ENCODE results near the gene TMEM163.

Gene TMEM163

GRCh38 chr2:134425724-134426496 lies 292.9 kb downstream of the TMEM163 start:
- no peak for DNase-seq

- no peak for DNase-seq
Observed at GRCh38 chr2:134421556-134422328, 297.1 kb downstream of the TMEM163 start.

GRCh38 chr2:134420920-134421319 lies 297.9 kb downstream of the TMEM163 start:
- no peak for DNase-seq

GRCh38 chr2:134420259-134420658 lies 298.5 kb downstream of the TMEM163 start:
- no peak for DNase-seq

- no peak for DNase-seq
Observed at GRCh38 chr2:134417968-134418582, 300.7 kb downstream of the TMEM163 start.

GRCh38 chr2:134416637-134417036 lies 302.2 kb downstream of the TMEM163 start:
- no peak for DNase-seq

- DNase-seq, result no peak
Observed at GRCh38 chr2:134416018-134416417, 302.8 kb downstream of the TMEM163 start.

GRCh38 chr2:134413912-134414311 lies 304.9 kb downstream of the TMEM163 start:
- no peak for DNase-seq

GRCh38 chr2:134413430-134413829 lies 305.4 kb downstream of the TMEM163 start:
- no peak for DNase-seq

GRCh38 chr2:134412639-134412999 lies 306.2 kb downstream of the TMEM163 start:
- DNase-seq, result no peak

GRCh38 chr2:134411828-134412638 lies 306.8 kb downstream of the TMEM163 start:
- DNase-seq, result peak; percentile 76 to 79

GRCh38 chr2:134411279-134411827 lies 307.4 kb downstream of the TMEM163 start:
- DNase-seq, result no peak

GRCh38 chr2:134410831-134411231 lies 308.0 kb downstream of the TMEM163 start:
- DNase-seq, result no peak

- no peak for DNase-seq
Observed at GRCh38 chr2:134410006-134410405, 308.8 kb downstream of the TMEM163 start.

- DNase-seq, result no peak
Observed at GRCh38 chr2:134408791-134409190, 310.0 kb downstream of the TMEM163 start.

GRCh38 chr2:134408386-134408785 lies 310.4 kb downstream of the TMEM163 start:
- no peak for DNase-seq

- DNase-seq, result no peak
Observed at GRCh38 chr2:134407154-134407890, 311.5 kb downstream of the TMEM163 start.

- DNase-seq, result no peak
Observed at GRCh38 chr2:134406736-134407135, 312.1 kb downstream of the TMEM163 start.

GRCh38 chr2:134406311-134406710 lies 312.5 kb downstream of the TMEM163 start:
- no peak for DNase-seq
